ENCODE results near the gene NINJ2. TPM values are rescaled to one million over a fixed set of nuclear protein-coding genes. Genes with fewer than 3 reads are reported as not detected.

The NINJ2 gene
- total and polyA plus RNA-seq, 8 donors = 0.32 to 1.8 (median 0.68) TPM

DNA sequence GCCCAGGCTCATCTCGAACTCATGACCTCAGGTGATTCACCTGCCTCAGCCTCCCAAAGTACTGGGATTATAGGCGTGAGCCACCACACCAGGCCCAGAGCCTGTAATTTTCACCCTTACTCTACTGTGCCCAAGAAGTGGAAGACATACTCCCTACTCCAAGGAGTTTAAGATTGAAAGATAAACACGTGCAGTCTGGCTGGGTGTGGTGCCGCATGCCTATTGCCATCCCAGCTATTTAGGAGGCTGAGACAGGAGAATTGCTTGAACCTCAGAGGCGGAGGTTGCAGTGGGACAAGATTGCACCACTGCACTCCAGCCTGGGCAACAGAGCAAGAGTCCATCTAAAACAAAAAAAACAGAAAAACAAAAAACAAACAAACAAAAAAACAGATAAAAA is 90.0 kb downstream of the NINJ2 start:
- ATAC-seq = no peak
- no peaks in the 10 kb centered on the region for H3K9me3 ChIP-seq
- no peak for DNase-seq
- WGBS, 2 donors = 85 to 93% methylated on average over 5 of the region's 5 CpGs
- H3K4me3 ChIP-seq = no peak overlapping the region
- no peaks in the 10 kb centered on the region for H3K36me3 ChIP-seq
- no peaks in the 10 kb centered on the region for H3K4me1 ChIP-seq
- H3K27ac ChIP-seq = no peak overlapping the region
- intact Hi-C loops (cut with DNase I) = loop anchor here in 2 of 3 donors (5.0 kb wide), 2 partner anchors 244 to 379 kb away; no protein-coding TSS in a partner anchor
- no peak for FAIRE-seq
- H3K27me3 ChIP-seq = no peaks in the 10 kb centered on the region
- TF ChIP-seq, protein P1, sequence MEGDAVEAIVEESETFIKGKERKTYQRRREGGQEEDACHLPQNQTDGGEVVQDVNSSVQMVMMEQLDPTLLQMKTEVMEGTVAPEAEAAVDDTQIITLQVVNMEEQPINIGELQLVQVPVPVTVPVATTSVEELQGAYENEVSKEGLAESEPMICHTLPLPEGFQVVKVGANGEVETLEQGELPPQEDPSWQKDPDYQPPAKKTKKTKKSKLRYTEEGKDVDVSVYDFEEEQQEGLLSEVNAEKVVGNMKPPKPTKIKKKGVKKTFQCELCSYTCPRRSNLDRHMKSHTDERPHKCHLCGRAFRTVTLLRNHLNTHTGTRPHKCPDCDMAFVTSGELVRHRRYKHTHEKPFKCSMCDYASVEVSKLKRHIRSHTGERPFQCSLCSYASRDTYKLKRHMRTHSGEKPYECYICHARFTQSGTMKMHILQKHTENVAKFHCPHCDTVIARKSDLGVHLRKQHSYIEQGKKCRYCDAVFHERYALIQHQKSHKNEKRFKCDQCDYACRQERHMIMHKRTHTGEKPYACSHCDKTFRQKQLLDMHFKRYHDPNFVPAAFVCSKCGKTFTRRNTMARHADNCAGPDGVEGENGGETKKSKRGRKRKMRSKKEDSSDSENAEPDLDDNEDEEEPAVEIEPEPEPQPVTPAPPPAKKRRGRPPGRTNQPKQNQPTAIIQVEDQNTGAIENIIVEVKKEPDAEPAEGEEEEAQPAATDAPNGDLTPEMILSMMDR (IDR thresholded peaks at IDR 0.05) = no peak

DNA sequence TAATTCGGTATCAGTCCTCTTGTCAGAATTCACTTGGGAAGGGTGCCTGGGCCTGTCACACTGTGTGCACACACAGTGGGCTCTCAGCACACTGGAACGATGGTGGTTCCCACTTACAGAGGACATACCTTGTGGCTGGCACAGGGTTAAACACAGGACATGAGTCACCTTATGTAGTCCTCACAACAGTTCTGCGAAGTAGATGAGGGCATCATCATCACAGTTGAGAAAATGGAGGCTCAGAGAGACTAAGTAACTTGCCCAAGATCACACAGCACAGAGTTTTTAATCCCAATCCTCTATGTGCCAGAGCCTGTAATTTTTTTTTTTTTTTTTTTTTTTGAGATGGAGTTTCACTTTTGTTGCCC is 90.7 kb downstream of the NINJ2 start:
- Histone ChIP-seq H3K4me3 (no peak overlapping the region), H3K4me1 (no peaks in the 10 kb centered on the region), H3K9me3 (no peaks in the 10 kb centered on the region), H3K27ac (no peak overlapping the region), H3K36me3 (no peaks in the 10 kb centered on the region), H3K27me3 (no peaks in the 10 kb centered on the region)
- 84 to 94% methylated on average over 3 of the region's 3 CpGs for WGBS, 2 donors
- no peak for FAIRE-seq
- intact Hi-C loops (cut with DNase I) = loop anchor here in 2 of 3 donors (5.0 kb wide), 2 partner anchors 245 to 380 kb away; no protein-coding TSS in a partner anchor
- no peak for DNase-seq
- TF ChIP-seq, protein P1 (IDR thresholded peaks at IDR 0.05) = no peak
- ATAC-seq = no peak

DNA sequence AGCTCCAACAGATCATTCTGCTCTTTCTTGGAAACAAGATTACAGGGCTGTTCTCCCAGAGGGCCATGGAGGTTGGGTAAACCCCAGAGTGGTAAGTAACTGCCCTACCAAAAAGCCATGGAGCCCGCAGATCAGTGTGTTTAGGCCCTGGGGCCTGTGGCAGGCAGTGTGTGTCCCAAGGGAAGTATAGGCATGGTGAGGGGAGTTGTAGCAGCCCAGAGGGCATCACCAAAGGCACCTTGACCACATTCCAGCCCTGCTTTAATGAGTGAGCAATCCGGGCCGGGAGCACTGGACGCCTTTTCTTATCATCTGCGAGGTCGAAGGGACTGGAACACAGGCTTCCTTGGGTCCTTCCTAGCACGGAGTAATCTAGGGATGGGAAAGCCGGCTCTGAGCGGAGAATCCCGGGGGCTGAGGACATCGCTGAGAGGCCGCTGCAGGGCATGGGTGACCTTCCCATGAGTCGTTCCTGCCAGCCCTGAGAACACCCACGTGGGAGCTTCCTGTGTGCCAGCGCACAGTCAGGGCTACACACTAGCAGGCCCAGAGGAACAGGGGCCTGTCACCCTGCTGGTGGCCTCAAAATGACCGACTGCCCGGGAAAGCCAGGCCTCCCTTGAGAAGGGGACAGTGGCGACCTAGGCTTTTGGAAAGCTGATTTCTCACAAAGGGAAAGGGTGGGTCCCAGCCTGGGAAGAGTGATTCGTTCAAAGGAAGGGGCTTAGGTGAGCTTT is 91.3 kb downstream of the NINJ2 start:
- Histone ChIP-seq H3K4me1 (no peaks in the 10 kb centered on the region), H3K27me3 (no peaks in the 10 kb centered on the region), H3K36me3 (no peaks in the 10 kb centered on the region), H3K9me3 (no peaks in the 10 kb centered on the region), H3K27ac (no peak overlapping the region), H3K4me3 (no peak overlapping the region)
- WGBS, 2 donors = 77 to 83% methylated on average over 19 of the region's 19 CpGs
- intact Hi-C loops (cut with DNase I) = loop anchor here in 2 of 3 donors (5.0 kb wide), 2 partner anchors 245 to 380 kb away; no protein-coding TSS in a partner anchor
- ATAC-seq (no peak), FAIRE-seq (no peak), DNase-seq (peak in 1 of 6 donors; percentile 48)
- TF ChIP-seq, protein P1 (IDR thresholded peaks at IDR 0.05) = no peak

DNA sequence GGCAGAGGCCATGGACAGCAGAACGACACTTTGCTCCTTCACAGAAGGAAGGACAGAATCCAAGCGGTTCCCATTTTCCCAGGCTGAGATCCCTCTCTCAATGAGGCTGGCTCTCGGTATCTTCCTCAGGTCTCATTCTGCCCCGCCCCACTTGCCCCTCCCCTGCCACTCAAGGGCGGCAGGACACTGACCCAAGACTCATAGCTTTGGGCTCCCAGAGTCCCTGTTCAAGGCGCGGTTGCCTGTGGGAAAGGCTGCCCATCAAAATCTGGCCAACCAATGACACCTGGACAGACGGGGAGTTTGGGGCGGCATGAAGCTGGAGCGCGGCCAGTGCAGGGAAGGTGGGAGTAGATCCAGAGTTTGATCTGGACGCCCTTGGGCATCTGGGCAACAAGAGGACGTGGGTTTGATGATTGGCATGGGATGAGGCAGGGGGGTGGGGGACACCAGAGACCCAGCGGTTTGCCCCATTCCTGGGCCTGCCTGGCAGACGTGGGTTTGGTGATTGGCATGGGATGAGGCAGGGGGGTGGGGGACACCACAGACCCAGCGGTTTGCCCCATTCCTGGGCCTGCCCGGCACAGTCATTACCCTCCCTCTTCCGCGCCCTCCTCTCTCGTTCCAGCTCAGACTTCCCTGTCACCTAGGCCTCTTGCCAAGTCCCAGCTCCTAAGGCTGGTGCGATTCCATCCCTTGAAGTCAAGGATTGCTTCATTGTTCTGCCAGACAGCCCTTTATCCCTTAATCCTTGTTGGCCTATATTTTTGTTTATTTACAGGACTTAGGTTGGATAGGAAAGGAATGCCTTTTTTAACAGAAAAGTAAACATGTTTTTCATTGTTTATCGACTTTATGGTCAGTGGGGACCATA is 92.1 kb downstream of the NINJ2 start:
- Histone ChIP-seq H3K27me3 (no peaks in the 10 kb centered on the region), H3K27ac (peak overlapping the region; percentile 33 to 72 (median 47)), H3K4me1 (no peaks in the 10 kb centered on the region), H3K9me3 (no peaks in the 10 kb centered on the region), H3K4me3 (peak overlapping the region in 3 of 4 donors; percentile 29 to 59 (median 39)), H3K36me3 (no peaks in the 10 kb centered on the region)
- intact Hi-C loops (cut with DNase I) = loop anchor here in 2 of 3 donors (5.0 kb wide), 2 partner anchors 246 to 381 kb away; no protein-coding TSS in a partner anchor
- WGBS, 2 donors = 48 to 54% methylated on average over 20 to 22 of the region's 22 CpGs
- ATAC-seq (peak; percentile 21 to 38 (median 29)), FAIRE-seq (no peak), DNase-seq (peak in 4 of 6 donors; percentile 49 to 60 (median 54))
- TF ChIP-seq, protein P1 (IDR thresholded peaks at IDR 0.05) = no peak
